GM12878 (cell line): ENCODE data around the gene APC2. TPM values are rescaled to one million over a fixed set of nuclear protein-coding genes. Genes with fewer than 3 reads are reported as not detected.

Experiments used
- ATAC-seq: fragments of 200-7000 bp; cut with Tn5 transposase; 3 replicates; pipeline ENCODE4 v1.9.1; 2020; ENCODE audit warnings: mild to moderate bottlenecking, moderate library complexity
- BruUV-seq: library from RNA; stranded (reverse); fragments of 400-500 nt; replicated peaks from 2 replicates; lab custom pipeline; 2021; lab: Mats Ljungman, UMichigan
- CTCF ChIA-PET: fragments of 300-600 bp; sonication (Branson Sonifier 250); formaldehyde crosslinking; extraction: SDS; loops from one replicate; lab custom pipeline; 2021; ENCODE audit warnings: inconsistent platforms; lab: Yijun Ruan, JAX
- POLR2A ChIA-PET: fragments of 350-600 bp; formaldehyde crosslinking; extraction: SDS; loops from one replicate; lab custom pipeline; 2021; ENCODE audit warnings: inconsistent platforms; lab: Charles Lee
- RAD21 ChIA-PET: fragments of 300-600 bp; sonication (Branson Sonifier 250); formaldehyde crosslinking; loops from one replicate; lab custom pipeline; 2023; ENCODE audit warnings: antibody characterized with exemption; ENCODE audit not compliant: unreplicated experiment; lab: Charles Lee
- SMC1A ChIA-PET: fragments of 300-600 bp; sonication (Branson Sonifier 250); formaldehyde crosslinking; loops from one replicate; lab custom pipeline; 2023; ENCODE audit not compliant: unreplicated experiment, uncharacterized antibody; lab: Charles Lee
- DNase-seq: peaks from one replicate; pipeline ENCODE4 v3.0.0-alpha.2; 2011; ENCODE audit warnings: low read depth, low spot score
- FAIRE-seq: peaks from 3 replicates; lab custom pipeline; 2011; peaks lifted over from hg19 to GRCh38; lab: Jason Lieb, UNC
- H2AFZ ChIP-seq: 2 replicates; pipeline ENCODE4 v1.6.0; 2011; ENCODE audit warnings: low read depth, low read length, control low read depth; ENCODE audit not compliant: control insufficient read depth
- H3K27ac ChIP-seq: 2 replicates; pipeline ENCODE4 v1.5.1; 2011; ENCODE audit warnings: control low read depth; ENCODE audit not compliant: control insufficient read depth, insufficient read depth
- H3K27me3 ChIP-seq, 2 experiments: replicated peaks in 1 of 2; 2 replicates each; pipeline versions ENCODE4 v1.6.0 to v1.6.1; 2011; ENCODE audit warnings: low read length in 1 of 2; ENCODE audit not compliant: control insufficient read depth in 2 of 2, insufficient read depth in 2 of 2
- H3K36me3 ChIP-seq, 2 experiments: 2 replicates each; pipeline ENCODE4 v1.5.1; 2011; ENCODE audit warnings: low read length in 1 of 2; ENCODE audit not compliant: control insufficient read depth in 2 of 2, insufficient read depth in 2 of 2
- H3K4me1 ChIP-seq: 2 replicates; pipeline ENCODE4 v1.6.1; 2011; ENCODE audit warnings: mild to moderate bottlenecking, low read length, moderate library complexity, mixed read lengths; ENCODE audit not compliant: control insufficient read depth, insufficient read depth
- H3K4me2 ChIP-seq: 2 replicates; pipeline ENCODE4 v1.6.0; 2011; ENCODE audit warnings: control low read depth; ENCODE audit not compliant: control insufficient read depth, insufficient read depth
- H3K4me3 ChIP-seq: fragments of 200-600 bp; sonication (generic); 2 replicates; pipeline ENCODE4 v1.5.1; 2016
- H3K79me2 ChIP-seq: 2 replicates; pipeline ENCODE4 v1.6.0; 2011; ENCODE audit warnings: low read length; ENCODE audit not compliant: control insufficient read depth, insufficient read depth
- H3K9ac ChIP-seq: 2 replicates; pipeline ENCODE4 v1.8.0; 2011; ENCODE audit warnings: low read length, control low read depth, mixed read lengths; ENCODE audit not compliant: control insufficient read depth, insufficient read depth
- H3K9me3 ChIP-seq: replicated peaks from 3 replicates; pipeline ENCODE4 v1.5.1; 2011; ENCODE audit warnings: mild to moderate bottlenecking, low read length; ENCODE audit not compliant: control insufficient read depth, insufficient read depth
- H4K20me1 ChIP-seq: 2 replicates; pipeline ENCODE4 v1.6.0; 2011; ENCODE audit not compliant: control insufficient read depth, insufficient read depth
- ASH2L ChIP-seq: fragments of 300-600, 200-600 bp; sonication (generic); IDR thresholded peaks from 2 replicates; pipeline ENCODE4 v1.6.1; 2017; ENCODE audit warnings: low read depth, mild to moderate bottlenecking, borderline replicate concordance
- CHD2 ChIP-seq: IDR thresholded peaks from 2 replicates; pipeline ENCODE4 v1.6.1; 2011; ENCODE audit warnings: low read depth, low read length, improper control_type of control experiment, borderline replicate concordance
- CREB1 ChIP-seq: IDR thresholded peaks from 2 replicates; pipeline ENCODE4 v1.6.1; 2012; ENCODE audit warnings: low read depth, mild to moderate bottlenecking, inconsistent platforms
- E2F4 ChIP-seq: IDR thresholded peaks from 2 replicates; pipeline ENCODE4 v1.6.1; 2012; ENCODE audit warnings: low read depth, low read length, improper control_type of control experiment
- E2F8 ChIP-seq: fragments of 450-650 bp; IDR thresholded peaks from 2 replicates; pipeline ENCODE4 v1.6.1; 2018; ENCODE audit warnings: mild to moderate bottlenecking, low read depth, moderate library complexity; ENCODE audit not compliant: partially characterized antibody
- ELK1 ChIP-seq: IDR thresholded peaks from 2 replicates; pipeline ENCODE4 v1.6.1; 2012; ENCODE audit warnings: low read depth, low read length, improper control_type of control experiment
- GABPA ChIP-seq: IDR thresholded peaks from 2 replicates; pipeline ENCODE4 v1.6.1; 2014; ENCODE audit warnings: antibody characterized with exemption, low read depth, mild to moderate bottlenecking, inconsistent platforms
- RFX5 ChIP-seq: IDR thresholded peaks from 2 replicates; pipeline ENCODE4 v1.6.1; 2011; ENCODE audit warnings: low read depth, low read length, improper control_type of control experiment
- USF2 ChIP-seq: IDR thresholded peaks from 2 replicates; pipeline ENCODE4 v1.6.1; 2011; ENCODE audit warnings: low read depth, low read length, improper control_type of control experiment, borderline replicate concordance
- YY1 ChIP-seq: IDR thresholded peaks from 2 replicates; pipeline ENCODE4 v1.6.1; 2011; ENCODE audit warnings: low read depth, mild to moderate bottlenecking, low read length
- ZBTB11 ChIP-seq: fragments of 450-650 bp; formaldehyde crosslinking; IDR thresholded peaks from 2 replicates; pipeline ENCODE4 v1.5.0; 2022; ENCODE audit warnings: mild to moderate bottlenecking, missing genetic modification characterization
- WGBS: methylation state at CpG from one replicate; pipeline ENCODE4 v1.1.6; 2016; ENCODE audit warnings: low lambda C conversion rate; ENCODE audit not compliant: insufficient replicate concordance, insufficient coverage; ENCODE audit errors: missing lambda C conversion rate; 5-methylcytosine and 5-hydroxymethylcytosine counted together
- in situ Hi-C: fragments of 300-500 bp; cut with MboI; formaldehyde crosslinking; loops from 9 replicates; pipeline ENCODE4 v1.14.3; 2018; ENCODE audit warnings: mixed read lengths
- intact Hi-C: fragments of 100-400 bp; cut with micrococcal nuclease; formaldehyde crosslinking; loops from one replicate; pipeline ENCODE4 v1.14.2; 2022; ENCODE audit not compliant: unreplicated experiment
- polyA plus RNA-seq, 11 experiments: library from polyadenylated mRNA; depleted of rRNA in 4 of 11; unstranded in 6 of 11; stranded (reverse) in 5 of 11; fragments of >200 nt; fragmentation: Nextera tagmentation in 4 of 11; fragmentation: Illumina TruSeq in 1 of 11; extraction: Ambion mirVana in 4 of 11; extraction: Trizol in 1 of 11; gene quantifications; 1 replicate in 1 of 11; 2 replicates in 10 of 11; pipeline versions ENCODE4 v1.2.1 to v1.2.3, GENCODE V29; 2011 to 2016; ENCODE audit warnings: inconsistent platforms in 2 of 11, missing spikeins in 2 of 11, low read depth in 1 of 11
- total RNA-seq, 4 experiments: library from RNA; depleted of rRNA in 3 of 4; stranded (reverse); fragments of >200 nt in 3 of 4; fragmentation: Illumina TruSeq in 1 of 4; extraction: Trizol in 1 of 4; gene quantifications; 2 replicates each; pipeline versions ENCODE4 v1.2.1 to v1.2.3, GENCODE V29; 2013 to 2021

The APC2 gene
- total and polyA plus RNA-seq, 10 of the 15 experiments (the other 5 are each of a cell fraction or from before 2014, with no cell fraction given) = under 0.01 to 0.73 (median 0.04) TPM; not detected in 5

GRCh38 chr19:1507763-1508506 lies 58.0 kb downstream of the APC2 start:
- Histone ChIP-seq H4K20me1 (no peaks in the 10 kb centered on the region), H3K79me2 (no peaks in the 10 kb centered on the region), H3K4me2 (peak overlapping the region; percentile 79), H2AFZ (peak overlapping the region; percentile 87), H3K27ac (no peak overlapping the region), H3K4me1 (no peaks in the 10 kb centered on the region), H3K27me3 (no peaks in the 10 kb centered on the region; a peak in 2 of 4 replicates), H3K4me3 (peak overlapping the region; percentile 42; the same call in 1 of the 2 replicates), H3K9me3 (no peaks in the 10 kb centered on the region; the same call in 2 of the 3 replicates), H3K9ac (no peak overlapping the region), H3K36me3 (no peaks in the 10 kb centered on the region)
- BruUV-seq = no TSS peak
- ChIA-PET SMC1A (no interaction called here), RAD21 (no interaction called here), POLR2A (no interaction called here), CTCF (interaction anchor here (1.0 kb wide), 1 partner anchor 11 kb away, joined by 5 read pairs; no protein-coding TSS in a partner anchor)
- peak; percentile 74 for FAIRE-seq
- peak; percentile 82 for ATAC-seq
- intact Hi-C loops (no loop called here), in situ Hi-C loops (no loop called here)
- DNase-seq = peak; percentile 32
- 18% methylated on average over 33 of the region's 46 CpGs for WGBS
- TF ChIP-seq CREB1 (peak; percentile 83), YY1 (no peak), E2F8 (no peak), USF2 (no peak), CHD2 (peak; percentile 43; the same call in 1 of the 2 replicates), ZBTB11 (CRISPR knock-in tag) (no peak), E2F4 (no peak), GABPA (no peak), RFX5 (no peak), ELK1 (no peak), ASH2L (no peak)
